AG04449 (cell line): ENCODE data around the gene KLHL35.

Experiments used
- CTCF ChIA-PET: fragments of 350-600 bp; formaldehyde crosslinking; extraction: SDS; loops from one replicate; lab custom pipeline; 2021; ENCODE audit warnings: antibody characterized with exemption; lab: Yijun Ruan, JAX
- POLR2A ChIA-PET: fragments of 400-600, 350-600 bp; formaldehyde crosslinking; extraction: SDS; loops from one replicate; lab custom pipeline; 2020; ENCODE audit warnings: antibody characterized with exemption, inconsistent platforms; lab: Yijun Ruan, JAX
- DNase-seq: peaks from one replicate; pipeline ENCODE4 v3.0.0-alpha.2; 2010; ENCODE audit warnings: low read depth, low spot score
- H3K4me3 ChIP-seq: 2 replicates; pipeline ENCODE4 v1.5.1; 2011; ENCODE audit warnings: low read depth, mild to moderate bottlenecking, control low read depth, low read length
- CTCF ChIP-seq: IDR thresholded peaks from one replicate; pipeline ENCODE4 v1.5.1; 2011; ENCODE audit warnings: mild to moderate bottlenecking, moderate library complexity, low read length, control low read depth, inconsistent platforms; ENCODE audit not compliant: insufficient read depth; ENCODE audit errors: missing control alignments

KLHL35 gene

GRCh38 chr11:75478783-75479596, 46.0 kb upstream of the KLHL35 start:
- no peak overlapping the region for H3K4me3 ChIP-seq
- no peak for TF ChIP-seq CTCF
- no peak for DNase-seq
- ChIA-PET CTCF (interaction anchor here (1.2 kb wide), 1 partner anchor 33 kb away, joined by 3 read pairs; no protein-coding TSS in a partner anchor), POLR2A (interaction anchor here (0.8 kb wide), 1 partner anchor 11 kb away, joined by 6 read pairs; no protein-coding TSS in a partner anchor)

GRCh38 chr11:75477614-75477935, 44.6 kb upstream of the KLHL35 start:
- H3K4me3 ChIP-seq = no peak overlapping the region
- CTCF ChIA-PET = interaction anchor here (1.4 to 3.5 kb wide), 4 partner anchors 11 to 32 kb away, joined by 4 to 17 read pairs (median 6); no protein-coding TSS in a partner anchor

GRCh38 chr11:75476739-75477613, 44.0 kb upstream of the KLHL35 start:
- no peak overlapping the region for H3K4me3 ChIP-seq
- no peak for TF ChIP-seq CTCF
- CTCF ChIA-PET = interaction anchor here (0.9 to 3.5 kb wide), 5 partner anchors 10 to 31 kb away, joined by 3 to 17 read pairs (median 5); no protein-coding TSS in a partner anchor
- POLR2A ChIA-PET = no interaction called here
- no peak for DNase-seq

More at GRCh38 chr11:75477614-75477935, 44.6 kb upstream of the KLHL35 start:
- TF ChIP-seq CTCF = no peak
- DNase-seq = no peak
- POLR2A ChIA-PET = no interaction called here

- POLR2A ChIA-PET = interaction anchor here (1.2 kb wide), 1 partner anchor 23 kb away, joined by 4 read pairs; no protein-coding TSS in a partner anchor
- DNase-seq = no peak
- H3K4me3 ChIP-seq = no peak overlapping the region
- CTCF ChIA-PET = interaction anchor here (0.9 to 3.5 kb wide), 6 partner anchors 14 to 56 kb away, joined by 3 to 17 read pairs (median 4); no protein-coding TSS in a partner anchor
- TF ChIP-seq CTCF = no peak
Observed at GRCh38 chr11:75475767-75476650, 43.0 kb upstream of the KLHL35 start.

GRCh38 chr11:75474878-75475766, 42.1 kb upstream of the KLHL35 start:
- peak overlapping the region; percentile 18; the same call in 1 of the 2 replicates for H3K4me3 ChIP-seq
- TF ChIP-seq CTCF = no peak
- DNase-seq = no peak
- ChIA-PET POLR2A (interaction anchor here (1.2 kb wide), 1 partner anchor 22 kb away, joined by 4 read pairs; no protein-coding TSS in a partner anchor), CTCF (interaction anchor here (0.9 to 3.5 kb wide), 4 partner anchors 13 to 57 kb away, joined by 3 to 17 read pairs (median 4); no protein-coding TSS in a partner anchor)
